ENCODE data around the gene PALLD. TPM values are rescaled to one million over a fixed set of nuclear protein-coding genes. Genes with fewer than 3 reads are reported as not detected.
A peak's percentile ranks its signal among the peaks of the same experiment; 100 is the strongest.

The PALLD gene
- total RNA-seq, 4 donors from 2014 or later = 266 to 761 (median 441) TPM

DNA sequence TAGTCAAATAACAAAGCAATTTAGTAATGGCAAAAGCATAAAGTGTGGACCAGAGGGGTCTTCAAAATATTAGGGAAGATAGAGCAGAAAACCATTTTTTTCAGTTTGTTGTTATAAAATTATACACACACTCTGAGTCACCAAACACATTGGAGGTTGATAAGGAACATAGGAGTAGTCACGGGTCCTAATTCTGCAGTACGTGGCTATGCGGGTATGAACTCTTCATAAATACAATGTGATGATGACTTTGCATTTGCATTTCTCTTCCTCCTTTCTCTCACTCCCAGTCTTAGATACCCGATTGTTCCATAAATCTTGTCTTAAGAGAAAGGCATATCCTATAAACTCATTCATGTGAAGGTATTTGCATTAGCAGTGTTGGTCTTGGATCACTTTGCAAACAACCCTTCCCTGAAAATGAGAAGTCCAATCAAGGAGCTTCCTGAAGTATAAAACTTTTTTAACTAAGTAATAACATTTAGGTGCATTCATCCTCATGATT lies 223.6 kb downstream of the PALLD start:
- DNase-seq = no peak
- Histone ChIP-seq H3K4me3 (no peak overlapping the region), H3K9me3 (no peaks in the 10 kb centered on the region), H3K27ac (no peak overlapping the region), H3K36me3 (no peaks in the 10 kb centered on the region), H3K27me3 (no peaks in the 10 kb centered on the region), H3K4me1 (peaks cover 5 to 10% of the 10 kb centered on the region in 2 donors)
- TF ChIP-seq, protein P1, sequence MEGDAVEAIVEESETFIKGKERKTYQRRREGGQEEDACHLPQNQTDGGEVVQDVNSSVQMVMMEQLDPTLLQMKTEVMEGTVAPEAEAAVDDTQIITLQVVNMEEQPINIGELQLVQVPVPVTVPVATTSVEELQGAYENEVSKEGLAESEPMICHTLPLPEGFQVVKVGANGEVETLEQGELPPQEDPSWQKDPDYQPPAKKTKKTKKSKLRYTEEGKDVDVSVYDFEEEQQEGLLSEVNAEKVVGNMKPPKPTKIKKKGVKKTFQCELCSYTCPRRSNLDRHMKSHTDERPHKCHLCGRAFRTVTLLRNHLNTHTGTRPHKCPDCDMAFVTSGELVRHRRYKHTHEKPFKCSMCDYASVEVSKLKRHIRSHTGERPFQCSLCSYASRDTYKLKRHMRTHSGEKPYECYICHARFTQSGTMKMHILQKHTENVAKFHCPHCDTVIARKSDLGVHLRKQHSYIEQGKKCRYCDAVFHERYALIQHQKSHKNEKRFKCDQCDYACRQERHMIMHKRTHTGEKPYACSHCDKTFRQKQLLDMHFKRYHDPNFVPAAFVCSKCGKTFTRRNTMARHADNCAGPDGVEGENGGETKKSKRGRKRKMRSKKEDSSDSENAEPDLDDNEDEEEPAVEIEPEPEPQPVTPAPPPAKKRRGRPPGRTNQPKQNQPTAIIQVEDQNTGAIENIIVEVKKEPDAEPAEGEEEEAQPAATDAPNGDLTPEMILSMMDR (IDR thresholded peaks at IDR 0.05) = no peak
- TF ChIP-seq POLR2A (IDR thresholded peaks at IDR 0.05) = no peak
- intact Hi-C loops (cut with DNase I; ENCODE audit: low total_unique reads) = no loop called here

DNA sequence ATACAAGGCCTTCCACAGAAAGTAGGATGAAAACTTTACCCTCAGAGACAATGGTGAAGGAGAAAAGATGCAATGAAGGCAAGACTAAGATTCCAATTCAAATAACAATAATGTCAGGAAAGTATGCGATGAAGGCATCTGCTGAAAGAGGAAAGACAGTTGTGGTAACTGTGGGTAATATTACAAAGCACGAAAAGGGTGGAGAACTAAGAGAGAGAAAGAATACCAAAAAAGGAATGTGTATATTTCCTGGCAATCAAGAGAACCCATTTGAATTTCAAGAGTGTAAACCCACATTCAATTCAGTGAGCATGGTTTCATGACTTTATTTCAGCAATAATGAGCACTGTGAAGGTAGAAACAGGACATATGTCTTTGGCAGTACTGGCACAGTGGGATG lies 225.5 kb downstream of the PALLD start:
- TF ChIP-seq, protein P1 (IDR thresholded peaks at IDR 0.05) = no peak
- no peak for TF ChIP-seq POLR2A (IDR thresholded peaks at IDR 0.05)
- Histone ChIP-seq H3K36me3 (no peaks in the 10 kb centered on the region), H3K27me3 (no peaks in the 10 kb centered on the region), H3K4me3 (no peak overlapping the region), H3K27ac (peak overlapping the region; percentile 41 to 67), H3K4me1 (peaks cover under 1 to 6% of the 10 kb centered on the region in 2 donors), H3K9me3 (no peaks in the 10 kb centered on the region)
- intact Hi-C loops (cut with DNase I; ENCODE audit: low total_unique reads) = no loop called here
- no peak for DNase-seq

DNA sequence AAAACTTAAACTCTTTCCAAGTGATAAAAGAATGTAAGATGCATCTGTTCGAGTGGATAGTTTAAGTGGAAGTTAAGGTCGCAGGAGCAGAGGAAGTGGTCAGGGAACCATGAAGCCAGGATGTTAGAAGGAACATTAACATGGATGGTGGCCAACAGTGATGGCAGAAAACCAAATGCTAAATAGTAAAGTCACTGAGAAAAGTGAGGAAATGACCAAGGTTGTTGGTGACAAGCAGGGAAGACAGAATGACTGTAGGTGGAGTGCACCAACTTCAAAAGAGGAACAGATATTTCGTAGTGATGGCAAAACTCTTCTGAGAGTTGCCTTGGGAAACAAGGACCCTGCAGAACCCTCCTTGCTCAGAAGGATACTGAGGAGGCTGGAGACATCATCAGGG lies 226.2 kb downstream of the PALLD start:
- intact Hi-C loops (cut with DNase I; ENCODE audit: low total_unique reads) = no loop called here
- H3K27ac ChIP-seq = peak overlapping the region; percentile 41 to 67
- no peak for DNase-seq
- no peaks in the 10 kb centered on the region for H3K27me3 ChIP-seq
- H3K36me3 ChIP-seq = no peaks in the 10 kb centered on the region
- H3K4me3 ChIP-seq = no peak overlapping the region
- TF ChIP-seq POLR2A (IDR thresholded peaks at IDR 0.05) = no peak
- TF ChIP-seq, protein P1 (IDR thresholded peaks at IDR 0.05) = no peak
- H3K4me1 ChIP-seq = peaks cover 0 to under 1% of the 10 kb centered on the region in 2 donors
- H3K9me3 ChIP-seq = no peaks in the 10 kb centered on the region

DNA sequence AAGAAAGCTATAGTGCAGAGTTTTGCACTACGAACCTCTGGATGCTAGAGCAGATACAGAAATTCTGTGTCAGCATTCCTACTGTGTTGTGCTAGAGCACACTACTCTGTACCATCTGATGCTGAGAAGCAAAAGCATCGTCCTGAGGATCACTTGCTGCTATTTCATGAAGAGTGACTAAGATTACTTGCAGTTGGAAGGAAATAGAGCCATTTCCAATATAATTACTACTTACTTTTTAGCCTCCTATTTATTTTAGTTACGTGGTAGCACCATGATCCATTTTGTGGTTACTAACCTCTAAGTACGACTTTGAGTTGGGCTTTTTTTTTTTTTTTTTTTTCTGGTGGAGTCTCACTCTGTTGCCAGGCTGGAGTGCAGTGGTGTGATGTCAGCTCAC lies 226.7 kb downstream of the PALLD start:
- Histone ChIP-seq H3K27ac (peak overlapping the region; percentile 41 to 67), H3K4me1 (no peaks in the 10 kb centered on the region), H3K4me3 (no peak overlapping the region), H3K9me3 (no peaks in the 10 kb centered on the region), H3K36me3 (no peaks in the 10 kb centered on the region), H3K27me3 (no peaks in the 10 kb centered on the region)
- no peak for TF ChIP-seq POLR2A (IDR thresholded peaks at IDR 0.05)
- TF ChIP-seq, protein P1 (IDR thresholded peaks at IDR 0.05) = no peak
- no peak for DNase-seq
- intact Hi-C loops (cut with DNase I; ENCODE audit: low total_unique reads) = no loop called here

DNA sequence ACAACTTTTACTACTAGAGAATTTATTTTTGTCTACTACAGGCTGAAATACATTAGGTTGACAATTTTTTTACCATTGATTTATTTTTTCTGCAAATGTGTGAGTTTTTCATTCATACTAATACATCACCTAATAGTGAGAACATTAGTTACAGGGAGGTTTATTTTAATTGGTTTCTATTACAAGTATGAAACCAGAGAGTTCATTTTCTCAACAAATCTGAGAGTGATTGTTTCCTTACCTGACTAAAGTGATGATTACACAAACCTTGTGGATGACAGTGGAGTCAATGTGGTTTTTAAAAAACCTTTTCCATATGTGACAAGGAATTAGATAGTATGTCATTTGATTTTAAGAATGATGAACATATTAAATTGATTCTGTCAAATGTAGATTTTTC lies 227.4 kb downstream of the PALLD start:
- intact Hi-C loops (cut with DNase I; ENCODE audit: low total_unique reads) = no loop called here
- H3K36me3 ChIP-seq = no peaks in the 10 kb centered on the region
- TF ChIP-seq, protein P1 (IDR thresholded peaks at IDR 0.05) = no peak
- TF ChIP-seq POLR2A (IDR thresholded peaks at IDR 0.05) = no peak
- no peak for DNase-seq
- H3K27me3 ChIP-seq = no peaks in the 10 kb centered on the region
- H3K27ac ChIP-seq = peak overlapping the region in 1 of 2 donors; percentile 29
- H3K4me3 ChIP-seq = no peak overlapping the region
- H3K9me3 ChIP-seq = no peaks in the 10 kb centered on the region
- no peaks in the 10 kb centered on the region for H3K4me1 ChIP-seq
